CD4-positive, alpha-beta T cell (primary cell): ENCODE measurements around the gene LRP2. TPM values are rescaled to one million over a fixed set of nuclear protein-coding genes. Genes with fewer than 3 reads are reported as not detected.

Source experiments
- ATAC-seq: fragments of 200-7000 bp; cut with Tn5 transposase; one replicate; pipeline ENCODE4 v1.10.0; 2022; ENCODE audit warnings: mild to moderate bottlenecking; ENCODE audit not compliant: poor library complexity
- CTCF ChIA-PET: fragments of 350-600 bp; sonication (Branson Sonifier 250); formaldehyde crosslinking; loops from one replicate; lab custom pipeline; 2021; ENCODE audit warnings: antibody characterized with exemption, inconsistent platforms; lab: Charles Lee
- POLR2A ChIA-PET: fragments of 350-600 bp; sonication (Branson Sonifier 250); formaldehyde crosslinking; loops from one replicate; lab custom pipeline; 2021; ENCODE audit warnings: antibody characterized with exemption, inconsistent platforms; lab: Charles Lee
- DNase-seq, 14 experiments: peaks; one replicate each; pipeline ENCODE4 v3.0.0-alpha.2; 2013 to 2020; ENCODE audit warnings: mixed read lengths in 2 of 14
- H3K27ac ChIP-seq, 2 donors: one replicate each; pipeline versions ENCODE4 v1.5.1 to v1.7.0; 2013; ENCODE audit warnings: low read length in 2 of 2, low read depth in 1 of 2, mild to moderate bottlenecking in 1 of 2
- H3K27me3 ChIP-seq, 2 experiments: 1 replicate in 1 of 2; 2 replicates in 1 of 2; pipeline versions ENCODE4 v1.6.1 to v1.7.0; 2013; ENCODE audit warnings: low read length in 2 of 2, control low read depth in 1 of 2, mild to moderate bottlenecking in 1 of 2, moderate library complexity in 1 of 2; ENCODE audit not compliant: insufficient read depth in 2 of 2, control insufficient read depth in 1 of 2
- H3K36me3 ChIP-seq: one replicate; pipeline ENCODE4 v1.6.1; 2013; ENCODE audit warnings: low read length, control low read depth; ENCODE audit not compliant: insufficient read depth
- H3K4me1 ChIP-seq: one replicate; pipeline ENCODE4 v1.6.1; 2013; ENCODE audit warnings: low read length, control low read depth; ENCODE audit not compliant: insufficient read depth
- H3K4me3 ChIP-seq: one replicate; pipeline ENCODE4 v1.5.1; 2013; ENCODE audit warnings: mild to moderate bottlenecking, low read length, moderate library complexity
- H3K9me3 ChIP-seq, 2 experiments: 1 replicate in 1 of 2; 2 replicates in 1 of 2; pipeline versions ENCODE4 v1.6.1 to v1.7.0; 2013; ENCODE audit warnings: low read length in 2 of 2, mild to moderate bottlenecking in 2 of 2, control low read depth in 1 of 2, moderate library complexity in 1 of 2; ENCODE audit not compliant: control insufficient read depth in 1 of 2, insufficient read depth in 1 of 2
- H3K27ac Mint-ChIP-seq: one replicate; pipeline ENCODE4 v1.8.0; 2020; ENCODE audit warnings: mixed read lengths
- H3K27me3 Mint-ChIP-seq: one replicate; pipeline ENCODE4 v1.8.0; 2021; ENCODE audit warnings: mixed read lengths
- H3K36me3 Mint-ChIP-seq: one replicate; pipeline ENCODE4 v1.8.0; 2021; ENCODE audit warnings: low read depth, mixed read lengths
- H3K4me1 Mint-ChIP-seq: one replicate; pipeline ENCODE4 v1.8.0; 2021; ENCODE audit warnings: low read depth, mixed read lengths
- H3K4me3 Mint-ChIP-seq: one replicate; pipeline ENCODE4 v1.8.0; 2020; ENCODE audit warnings: mild to moderate bottlenecking, mixed read lengths
- H3K9me3 Mint-ChIP-seq: one replicate; pipeline ENCODE4 v1.8.0; 2020; ENCODE audit warnings: mixed read lengths
- intact Hi-C, 2 experiments: fragments of 100-400 bp; cut with DNase I in 1 of 2; cut with micrococcal nuclease in 1 of 2; formaldehyde crosslinking; loops; one replicate each; pipeline versions ENCODE4 v1.15.1 to v1.9.0; 2023 to 2025; cut with DNase I, micrococcal nuclease
- total RNA-seq, 174 experiments: library from RNA in 2 of 174; stranded (reverse) in 2 of 174; gene quantifications; one replicate each; pipeline ENCODE4 v1.2.3 and lab custom pipeline; 2021 to 2026
- TF ChIP-seq, protein P1 (sequence below): fragments of 200-600 bp; IDR thresholded peaks from one replicate; pipeline ENCODE4 v1.8.0; 2022; ENCODE audit warnings: antibody characterized with exemption, mild to moderate bottlenecking

Gene LRP2
- total RNA-seq, 2 experiments from 2014 or later: 0.03 TPM; not detected in 1

- CTCF ChIA-PET: no interaction called here
- ATAC-seq (no peak), DNase-seq (no peak)
- H3K36me3 Mint-ChIP-seq: no peaks in the 10 kb centered on the region
- peaks cover 0 to 6% of the 10 kb centered on the region in 2 experiments for H3K27me3 ChIP-seq
- no peak overlapping the region for H3K27ac Mint-ChIP-seq
- TF ChIP-seq, protein P1, sequence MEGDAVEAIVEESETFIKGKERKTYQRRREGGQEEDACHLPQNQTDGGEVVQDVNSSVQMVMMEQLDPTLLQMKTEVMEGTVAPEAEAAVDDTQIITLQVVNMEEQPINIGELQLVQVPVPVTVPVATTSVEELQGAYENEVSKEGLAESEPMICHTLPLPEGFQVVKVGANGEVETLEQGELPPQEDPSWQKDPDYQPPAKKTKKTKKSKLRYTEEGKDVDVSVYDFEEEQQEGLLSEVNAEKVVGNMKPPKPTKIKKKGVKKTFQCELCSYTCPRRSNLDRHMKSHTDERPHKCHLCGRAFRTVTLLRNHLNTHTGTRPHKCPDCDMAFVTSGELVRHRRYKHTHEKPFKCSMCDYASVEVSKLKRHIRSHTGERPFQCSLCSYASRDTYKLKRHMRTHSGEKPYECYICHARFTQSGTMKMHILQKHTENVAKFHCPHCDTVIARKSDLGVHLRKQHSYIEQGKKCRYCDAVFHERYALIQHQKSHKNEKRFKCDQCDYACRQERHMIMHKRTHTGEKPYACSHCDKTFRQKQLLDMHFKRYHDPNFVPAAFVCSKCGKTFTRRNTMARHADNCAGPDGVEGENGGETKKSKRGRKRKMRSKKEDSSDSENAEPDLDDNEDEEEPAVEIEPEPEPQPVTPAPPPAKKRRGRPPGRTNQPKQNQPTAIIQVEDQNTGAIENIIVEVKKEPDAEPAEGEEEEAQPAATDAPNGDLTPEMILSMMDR: no peak
- no peaks in the 10 kb centered on the region for H3K36me3 ChIP-seq
- no peaks in the 10 kb centered on the region for H3K9me3 ChIP-seq
- peaks cover 25% of the 10 kb centered on the region for H3K27me3 Mint-ChIP-seq
- H3K4me1 ChIP-seq: no peaks in the 10 kb centered on the region
- no peaks in the 10 kb centered on the region for H3K4me1 Mint-ChIP-seq
- no peak overlapping the region for H3K4me3 Mint-ChIP-seq
- intact Hi-C loops: no loop called here
- H3K9me3 Mint-ChIP-seq: no peaks in the 10 kb centered on the region
- no peak overlapping the region for H3K27ac ChIP-seq
- H3K4me3 ChIP-seq: no peak overlapping the region
- POLR2A ChIA-PET: no interaction called here
These were observed 8.1 kb downstream of the LRP2 start for GRCh38 chr2:169354244-169354643.

- no peak overlapping the region for H3K27ac ChIP-seq
- no peaks in the 10 kb centered on the region for H3K9me3 Mint-ChIP-seq
- ATAC-seq (no peak), DNase-seq (no peak)
- no peak overlapping the region for H3K4me3 Mint-ChIP-seq
- no peaks in the 10 kb centered on the region for H3K4me1 Mint-ChIP-seq
- ChIA-PET CTCF (no interaction called here), POLR2A (no interaction called here)
- TF ChIP-seq, protein P1: no peak
- H3K9me3 ChIP-seq: no peaks in the 10 kb centered on the region
- peaks cover 21% of the 10 kb centered on the region for H3K27me3 Mint-ChIP-seq
- H3K27me3 ChIP-seq: peaks cover 0 to 6% of the 10 kb centered on the region in 2 experiments
- intact Hi-C loops: no loop called here
- H3K4me1 ChIP-seq: no peaks in the 10 kb centered on the region
- H3K4me3 ChIP-seq: no peak overlapping the region
- H3K36me3 ChIP-seq: no peaks in the 10 kb centered on the region
- no peaks in the 10 kb centered on the region for H3K36me3 Mint-ChIP-seq
- H3K27ac Mint-ChIP-seq: no peak overlapping the region
These were observed 10.6 kb downstream of the LRP2 start for GRCh38 chr2:169351725-169352124.

DNA sequence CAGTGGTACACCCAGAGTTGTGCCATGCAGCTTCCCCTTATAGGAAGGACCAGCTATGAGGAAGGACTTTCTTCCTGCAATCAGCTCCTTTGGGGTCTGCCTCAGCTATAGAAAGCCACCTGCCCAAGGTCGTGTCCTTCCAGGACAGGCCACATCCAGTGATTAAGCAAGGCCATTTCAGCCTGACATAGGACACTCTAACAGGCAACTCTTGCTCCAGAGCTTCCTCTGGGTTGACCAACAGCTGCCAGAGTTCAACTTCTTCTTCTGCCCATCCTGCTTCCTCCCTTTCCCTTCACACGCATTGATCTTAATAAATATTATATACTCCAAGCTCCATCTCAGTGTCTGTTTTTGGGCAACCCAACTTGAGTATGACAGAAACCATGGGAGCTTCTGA lies 12.8 kb downstream of the LRP2 start:
- no peak overlapping the region for H3K4me3 ChIP-seq
- DNase-seq: no peak
- H3K4me1 ChIP-seq: no peaks in the 10 kb centered on the region
- intact Hi-C loops: no loop called here
- H3K27ac ChIP-seq: no peak overlapping the region
- Mint-ChIP-seq H3K27ac (no peak overlapping the region), H3K4me3 (no peak overlapping the region), H3K36me3 (no peaks in the 10 kb centered on the region), H3K4me1 (no peaks in the 10 kb centered on the region), H3K9me3 (no peaks in the 10 kb centered on the region), H3K27me3 (peaks cover 12% of the 10 kb centered on the region)
- POLR2A ChIA-PET: no interaction called here
- CTCF ChIA-PET: no interaction called here
- TF ChIP-seq, protein P1: no peak
- no peak for ATAC-seq
- H3K9me3 ChIP-seq: no peaks in the 10 kb centered on the region
- no peaks in the 10 kb centered on the region for H3K36me3 ChIP-seq
- H3K27me3 ChIP-seq: no peaks in the 10 kb centered on the region
